HepG2 (cell line): ENCODE measurements around the gene SHBG. TPM values are rescaled to one million over a fixed set of nuclear protein-coding genes. Genes with fewer than 3 reads are reported as not detected.
A peak's percentile ranks its signal among the peaks of the same experiment; 100 is the strongest.

ENCODE experiments used
- ATAC-seq: fragments of 200-7000 bp; cut with Tn5 transposase; 3 replicates; pipeline ENCODE4 v1.9.1; 2020; ENCODE audit warnings: mild to moderate bottlenecking, moderate library complexity
- BruUV-seq: library from RNA; stranded (reverse); fragments of 400-500 nt; replicated peaks from 2 replicates; lab custom pipeline; 2021; lab: Mats Ljungman, UMichigan
- CTCF ChIA-PET: fragments of 300-600 bp; formaldehyde crosslinking; extraction: SDS; loops from one replicate; lab custom pipeline; 2021; ENCODE audit warnings: low total read pairs, inconsistent platforms, low intra/inter-chr PET ratio; lab: Yijun Ruan, JAX
- POLR2A ChIA-PET: fragments of 350-600 bp; sonication (Branson Sonifier 250); formaldehyde crosslinking; loops from one replicate; lab custom pipeline; 2020; ENCODE audit warnings: antibody characterized with exemption, inconsistent platforms; lab: Yijun Ruan, JAX
- DNase-seq: peaks from one replicate; pipeline ENCODE4 v3.0.0-alpha.2; 2015; ENCODE audit warnings: low spot score
- FAIRE-seq: peaks from 3 replicates; lab custom pipeline; 2011; peaks lifted over from hg19 to GRCh38; lab: Jason Lieb, UNC
- H2AFZ ChIP-seq: one replicate; pipeline ENCODE4 v1.6.1; 2011; ENCODE audit warnings: low read length, inconsistent platforms
- H3K27ac ChIP-seq: fragments of 300-600 bp; 3 replicates; pipeline ENCODE4 v1.8.0; 2011; ENCODE audit warnings: mixed run types, mild to moderate bottlenecking, mixed read lengths, low read length, inconsistent platforms; ENCODE audit not compliant: insufficient read depth; ENCODE audit errors: extremely low read length
- H3K27me3 ChIP-seq, 2 experiments: fragments of 200-600 bp in 1 of 2; 2 replicates in 1 of 2; 3 replicates in 1 of 2; pipeline versions ENCODE4 v1.6.0 to v1.8.0; 2011; ENCODE audit warnings: low read length in 2 of 2, mild to moderate bottlenecking in 2 of 2, moderate library complexity in 2 of 2, inconsistent platforms in 1 of 2; ENCODE audit not compliant: insufficient read depth in 2 of 2, control insufficient read depth in 1 of 2
- H3K36me3 ChIP-seq, 2 experiments: fragments of 200-600 bp in 1 of 2; replicated peaks in 1 of 2; 2 replicates in 1 of 2; 3 replicates in 1 of 2; pipeline versions ENCODE4 v1.5.1 to v1.8.0; 2011; ENCODE audit warnings: low read length in 2 of 2, inconsistent platforms in 1 of 2; ENCODE audit not compliant: insufficient read depth in 2 of 2, control insufficient read depth in 1 of 2
- H3K4me1 ChIP-seq: 2 replicates; pipeline ENCODE4 v1.5.1; 2012; ENCODE audit warnings: low read length, inconsistent platforms; ENCODE audit not compliant: insufficient read depth
- H3K4me2 ChIP-seq: 2 replicates; pipeline ENCODE4 v1.6.0; 2011; ENCODE audit warnings: low read depth, low read length, inconsistent platforms
- H3K4me3 ChIP-seq, 3 experiments: fragments of 200-600 bp in 1 of 3; sonication (generic), shearing (Covaris generic) in 1 of 3; replicated peaks in 1 of 3; 2 replicates each; pipeline ENCODE4 v1.5.1; 2011 to 2016; ENCODE audit warnings: low read length in 3 of 3, inconsistent platforms in 2 of 3, low read depth in 2 of 3, mild to moderate bottlenecking in 2 of 3, control low read depth in 1 of 3, mixed read lengths in 1 of 3; ENCODE audit not compliant: insufficient read depth in 1 of 3
- H3K79me2 ChIP-seq: one replicate; pipeline ENCODE4 v1.6.1; 2011; ENCODE audit warnings: low read length, inconsistent platforms; ENCODE audit not compliant: insufficient read depth
- H3K9ac ChIP-seq: 2 replicates; pipeline ENCODE4 v1.6.0; 2011; ENCODE audit warnings: mild to moderate bottlenecking, low read depth, low read length, inconsistent platforms; ENCODE audit not compliant: insufficient read depth
- H3K9me3 ChIP-seq: 2 replicates; pipeline ENCODE4 v1.5.1; 2012; ENCODE audit warnings: mild to moderate bottlenecking, low read length
- H4K20me1 ChIP-seq: 2 replicates; pipeline ENCODE4 v1.6.0; 2011; ENCODE audit warnings: inconsistent platforms, mild to moderate bottlenecking, low read length, moderate library complexity; ENCODE audit not compliant: insufficient read depth
- DPF2 ChIP-seq: sonication (generic); formaldehyde crosslinking; IDR thresholded peaks from 2 replicates; pipeline ENCODE4 v1.4.0; 2020; ENCODE audit warnings: mild to moderate bottlenecking, low read depth, missing genetic modification reagents, borderline replicate concordance
- SALL1 ChIP-seq: sonication (generic); formaldehyde crosslinking; IDR thresholded peaks from 2 replicates; pipeline ENCODE4 v1.8.0; 2022; ENCODE audit warnings: mild to moderate bottlenecking, missing genetic modification reagents
- SKI ChIP-seq: fragments of 450-650 bp; IDR thresholded peaks from one replicate; pipeline ENCODE4 v1.6.1; 2018; ENCODE audit warnings: mild to moderate bottlenecking; ENCODE audit not compliant: partially characterized antibody
- SMC3 ChIP-seq: IDR thresholded peaks from 2 replicates; pipeline ENCODE4 v1.6.1; 2011; ENCODE audit warnings: low read length, improper control_type of control experiment
- SNAPC2 ChIP-seq: sonication (generic); formaldehyde crosslinking; IDR thresholded peaks from 2 replicates; pipeline ENCODE4 v1.8.1; 2022; ENCODE audit warnings: mild to moderate bottlenecking, missing genetic modification reagents
- STAG1 ChIP-seq: sonication (generic); formaldehyde crosslinking; IDR thresholded peaks from 2 replicates; pipeline ENCODE4 v1.4.0; 2020; ENCODE audit warnings: missing genetic modification reagents
- THAP11 ChIP-seq: IDR thresholded peaks from 2 replicates; pipeline ENCODE4 v1.6.1; 2016; ENCODE audit warnings: missing biosample characterization, missing genetic modification reagents
- ZBTB20 ChIP-seq: sonication (generic); formaldehyde crosslinking; IDR thresholded peaks from 2 replicates; pipeline ENCODE4 v1.8.1; 2023; ENCODE audit warnings: missing genetic modification reagents, low read depth, mild to moderate bottlenecking, borderline replicate concordance
- ZFY ChIP-seq: sonication (generic); formaldehyde crosslinking; IDR thresholded peaks from 2 replicates; pipeline ENCODE4 v1.4.0; 2020; ENCODE audit warnings: missing genetic modification reagents
- ZNF326 ChIP-seq: sonication (generic); formaldehyde crosslinking; IDR thresholded peaks from 2 replicates; pipeline ENCODE4 v1.4.0; 2020; ENCODE audit warnings: missing genetic modification reagents, borderline replicate concordance
- ZNF574 ChIP-seq: sonication (generic); formaldehyde crosslinking; IDR thresholded peaks from 2 replicates; pipeline ENCODE4 v1.4.0; 2020; ENCODE audit warnings: missing genetic modification reagents
- ZNF839 ChIP-seq: sonication (generic); formaldehyde crosslinking; IDR thresholded peaks from 2 replicates; pipeline ENCODE4 v1.4.0; 2020; ENCODE audit warnings: missing genetic modification reagents, mild to moderate bottlenecking, borderline replicate concordance
- WGBS: methylation state at CpG from one replicate; pipeline ENCODE4 v1.1.6; 2017; ENCODE audit warnings: low lambda C conversion rate; 5-methylcytosine and 5-hydroxymethylcytosine counted together
- in situ Hi-C: cut with HindIII; loops from 2 replicates; pipeline ENCODE4 v1.10.0; 2017; ENCODE audit warnings: low pct_unique_long_range_greater_than_20kb; ENCODE audit not compliant: extremely low pct_ligation_motif_present
- intact Hi-C: fragments of 100-400 bp; cut with micrococcal nuclease; formaldehyde crosslinking; loops from one replicate; pipeline ENCODE4 v1.10.0; 2022; ENCODE audit not compliant: unreplicated experiment
- polyA plus RNA-seq, 8 experiments: library from polyadenylated mRNA; depleted of rRNA in 3 of 8; stranded (reverse) in 7 of 8; unstranded in 1 of 8; fragments of >200 nt; fragmentation: Illumina TruSeq in 4 of 8; extraction: Trizol in 4 of 8; gene quantifications; 2 replicates each; pipeline versions ENCODE4 v1.2.1 to v1.2.3, GENCODE V29; 2011 to 2016; ENCODE audit warnings: low read depth in 4 of 8, missing spikeins in 1 of 8, mixed read lengths in 1 of 8; ENCODE audit not compliant: insufficient read depth in 1 of 8
- total RNA-seq, 5 experiments: library from RNA; depleted of rRNA; stranded (reverse); fragments of >200 nt; fragmentation: Illumina TruSeq; extraction: Trizol; gene quantifications; 2 replicates each; pipeline ENCODE4 v1.2.3, GENCODE V29; 2016; ENCODE audit warnings: low read depth in 1 of 5
- TF ChIP-seq, protein P1 (sequence below): sonication (generic); formaldehyde crosslinking; IDR thresholded peaks from 2 replicates; pipeline ENCODE4 v1.9.0; 2021; ENCODE audit warnings: missing genetic modification reagents, borderline replicate concordance
- TF ChIP-seq, protein P2 (sequence below), 2 experiments: sonication (generic) in 1 of 2; formaldehyde crosslinking in 1 of 2; IDR thresholded peaks; 2 replicates each; pipeline versions ENCODE4 v1.4.0 to v1.6.1; 2018 to 2020; ENCODE audit warnings: missing genetic modification reagents in 2 of 2, borderline replicate concordance in 1 of 2, low read depth in 1 of 2, mild to moderate bottlenecking in 1 of 2, missing biosample characterization in 1 of 2
- TF ChIP-seq, protein P3 (sequence below): sonication (generic); formaldehyde crosslinking; IDR thresholded peaks from 2 replicates; pipeline ENCODE4 v1.8.1; 2023; ENCODE audit warnings: mild to moderate bottlenecking, missing genetic modification reagents

SHBG gene
- total and polyA plus RNA-seq, 2 of the 13 experiments (the other 11 are each of a cell fraction or from before 2014, with no cell fraction given), result 4.0 to 6.1 TPM

- Histone ChIP-seq H3K9me3 (no peaks in the 10 kb centered on the region), H3K4me1 (peaks cover 28% of the 10 kb centered on the region), H3K4me3 (no peak overlapping the region), H4K20me1 (no peaks in the 10 kb centered on the region), H3K27me3 (no peaks in the 10 kb centered on the region; a peak in 1 of 5 replicates), H2AFZ (no peak overlapping the region), H3K79me2 (peaks cover 15% of the 10 kb centered on the region), H3K27ac (no peak overlapping the region), H3K9ac (no peak overlapping the region), H3K4me2 (no peak overlapping the region), H3K36me3 (peaks cover 8 to 29% of the 10 kb centered on the region in 2 experiments)
- intact Hi-C loops, result loop anchor here (1.0 kb wide), 1 partner anchor 86 kb away; no protein-coding TSS in a partner anchor
- peak; percentile 66 for FAIRE-seq
- in situ Hi-C loops, result loop anchor here (5.0 kb wide), 1 partner anchor 100 kb away; the partner anchor contains the start of genes TP53 and WRAP53
- POLR2A ChIA-PET, result interaction anchor here (0.6 to 4.5 kb wide), 4 partner anchors 26 to 100 kb away, joined by 3 to 89 read pairs (median 6); partner anchors contain the start of genes ATP1B2, SAT2, TP53 and WRAP53
- peak; percentile 62 for DNase-seq
- ATAC-seq, result peak; percentile 32
- WGBS, result 64% methylated on average over 9 of the region's 9 CpGs
- BruUV-seq, result no TSS peak
- CTCF ChIA-PET, result interaction anchor here (0.9 to 1.5 kb wide), 3 partner anchors 46 to 101 kb away, joined by 3 to 7 read pairs (median 3); partner anchors contain the start of genes TP53 and WRAP53
- TF ChIP-seq ZNF326 (CRISPR knock-in tag), result no peak
- TF ChIP-seq SMC3, result peak; percentile 67
- TF ChIP-seq, protein P1, sequence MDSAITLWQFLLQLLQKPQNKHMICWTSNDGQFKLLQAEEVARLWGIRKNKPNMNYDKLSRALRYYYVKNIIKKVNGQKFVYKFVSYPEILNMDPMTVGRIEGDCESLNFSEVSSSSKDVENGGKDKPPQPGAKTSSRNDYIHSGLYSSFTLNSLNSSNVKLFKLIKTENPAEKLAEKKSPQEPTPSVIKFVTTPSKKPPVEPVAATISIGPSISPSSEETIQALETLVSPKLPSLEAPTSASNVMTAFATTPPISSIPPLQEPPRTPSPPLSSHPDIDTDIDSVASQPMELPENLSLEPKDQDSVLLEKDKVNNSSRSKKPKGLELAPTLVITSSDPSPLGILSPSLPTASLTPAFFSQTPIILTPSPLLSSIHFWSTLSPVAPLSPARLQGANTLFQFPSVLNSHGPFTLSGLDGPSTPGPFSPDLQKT (CRISPR knock-in tag), result no peak
- TF ChIP-seq SALL1, result peak; percentile 41; the same call in 1 of the 2 replicates
- TF ChIP-seq THAP11 (CRISPR knock-in tag), result peak; percentile 30; the same call in 1 of the 2 replicates
- TF ChIP-seq STAG1 (CRISPR knock-in tag), result peak; percentile 64
- no peak for TF ChIP-seq ZBTB20 (CRISPR knock-in tag)
- 0 out of 2 replicates have a peak, but pooled peaks have one; percentile 23 for TF ChIP-seq ZNF574 (CRISPR knock-in tag)
- no peak for TF ChIP-seq SKI
- TF ChIP-seq ZFY (CRISPR knock-in tag), result peak; percentile 35; the same call in 1 of the 2 replicates
- TF ChIP-seq, protein P2, sequence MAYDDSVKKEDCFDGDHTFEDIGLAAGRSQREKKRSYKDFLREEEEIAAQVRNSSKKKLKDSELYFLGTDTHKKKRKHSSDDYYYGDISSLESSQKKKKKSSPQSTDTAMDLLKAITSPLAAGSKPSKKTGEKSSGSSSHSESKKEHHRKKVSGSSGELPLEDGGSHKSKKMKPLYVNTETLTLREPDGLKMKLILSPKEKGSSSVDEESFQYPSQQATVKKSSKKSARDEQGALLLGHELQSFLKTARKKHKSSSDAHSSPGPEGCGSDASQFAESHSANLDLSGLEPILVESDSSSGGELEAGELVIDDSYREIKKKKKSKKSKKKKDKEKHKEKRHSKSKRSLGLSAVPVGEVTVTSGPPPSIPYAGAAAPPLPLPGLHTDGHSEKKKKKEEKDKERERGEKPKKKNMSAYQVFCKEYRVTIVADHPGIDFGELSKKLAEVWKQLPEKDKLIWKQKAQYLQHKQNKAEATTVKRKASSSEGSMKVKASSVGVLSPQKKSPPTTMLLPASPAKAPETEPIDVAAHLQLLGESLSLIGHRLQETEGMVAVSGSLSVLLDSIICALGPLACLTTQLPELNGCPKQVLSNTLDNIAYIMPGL (CRISPR knock-in tag; IDR thresholded peaks at IDR 0.05; ENCODE audit: borderline replicate concordance in 1 of 2, low read depth in 1 of 2), result peak in 1 of 2 experiments; percentile 60; a peak in 1 of 4 replicates
- TF ChIP-seq ZNF839 (CRISPR knock-in tag), result no peak
- TF ChIP-seq, protein P3, sequence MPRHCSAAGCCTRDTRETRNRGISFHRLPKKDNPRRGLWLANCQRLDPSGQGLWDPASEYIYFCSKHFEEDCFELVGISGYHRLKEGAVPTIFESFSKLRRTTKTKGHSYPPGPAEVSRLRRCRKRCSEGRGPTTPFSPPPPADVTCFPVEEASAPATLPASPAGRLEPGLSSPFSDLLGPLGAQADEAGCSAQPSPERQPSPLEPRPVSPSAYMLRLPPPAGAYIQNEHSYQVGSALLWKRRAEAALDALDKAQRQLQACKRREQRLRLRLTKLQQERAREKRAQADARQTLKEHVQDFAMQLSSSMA, result 0 out of 2 replicates have a peak, but pooled peaks have one; percentile 24
- TF ChIP-seq SNAPC2 (CRISPR knock-in tag), result no peak
- no peak for TF ChIP-seq DPF2
These were observed 43.1 kb upstream of the SHBG start for GRCh38 chr17:7586673-7587419.
